Trophoblast cell (in vitro differentiated cells and primary cell): ENCODE data around the gene GARIN5A.

Experiments used
- DNase-seq, 2 donors: peaks; one replicate each; pipeline ENCODE4 v3.0.0-alpha.2; 2016
- H2AFZ ChIP-seq: 2 replicates; pipeline ENCODE4 v1.6.1; 2013; ENCODE audit warnings: low read length, moderate library complexity, mild to moderate bottlenecking; ENCODE audit not compliant: insufficient read depth, poor library complexity
- H2AK5ac ChIP-seq: 2 replicates; pipeline ENCODE4 v1.6.1; 2013; ENCODE audit warnings: mild to moderate bottlenecking, low read length
- H2BK120ac ChIP-seq: 2 replicates; pipeline ENCODE4 v1.6.1; 2013; ENCODE audit warnings: low read length, mild to moderate bottlenecking, moderate library complexity; ENCODE audit not compliant: insufficient read depth, poor library complexity
- H2BK12ac ChIP-seq: 2 replicates; pipeline ENCODE4 v1.6.1; 2013; ENCODE audit warnings: mild to moderate bottlenecking, low read length, moderate library complexity
- H2BK5ac ChIP-seq: 2 replicates; pipeline ENCODE4 v1.6.1; 2013; ENCODE audit warnings: low read length, low read depth, moderate library complexity, mild to moderate bottlenecking; ENCODE audit not compliant: poor library complexity
- H3K14ac ChIP-seq: 2 replicates; pipeline ENCODE4 v1.6.1; 2013; ENCODE audit warnings: mild to moderate bottlenecking, low read length
- H3K18ac ChIP-seq: 2 replicates; pipeline ENCODE4 v1.6.1; 2013; ENCODE audit warnings: mild to moderate bottlenecking, low read length
- H3K23ac ChIP-seq: 2 replicates; pipeline ENCODE4 v1.6.1; 2013; ENCODE audit warnings: low read length
- H3K27ac ChIP-seq: 2 replicates; pipeline ENCODE4 v1.5.1; 2013; ENCODE audit warnings: low read depth, mild to moderate bottlenecking, inconsistent platforms, low read length, moderate library complexity
- H3K27me3 ChIP-seq: 2 replicates; pipeline ENCODE4 v1.6.1; 2013; ENCODE audit warnings: inconsistent platforms, mild to moderate bottlenecking, low read length, moderate library complexity; ENCODE audit not compliant: insufficient read depth
- H3K36me3 ChIP-seq, 2 experiments: 1 replicate in 1 of 2; 2 replicates in 1 of 2; pipeline ENCODE4 v1.6.1; 2013; ENCODE audit warnings: low read length in 2 of 2, mild to moderate bottlenecking in 2 of 2, moderate library complexity in 1 of 2; ENCODE audit not compliant: insufficient read depth in 2 of 2, control insufficient read depth in 1 of 2
- H3K4ac ChIP-seq: 2 replicates; pipeline ENCODE4 v1.6.1; 2013; ENCODE audit warnings: low read depth, mild to moderate bottlenecking, low read length, moderate library complexity
- H3K4me1 ChIP-seq, 2 experiments: 1 replicate in 1 of 2; 2 replicates in 1 of 2; pipeline ENCODE4 v1.6.1; 2013; ENCODE audit warnings: low read length in 2 of 2, mild to moderate bottlenecking in 2 of 2, moderate library complexity in 1 of 2; ENCODE audit not compliant: insufficient read depth in 2 of 2, control insufficient read depth in 1 of 2
- H3K4me2 ChIP-seq: 2 replicates; pipeline ENCODE4 v1.6.1; 2013; ENCODE audit warnings: inconsistent platforms, mild to moderate bottlenecking, low read length, moderate library complexity
- H3K4me3 ChIP-seq: 2 replicates; pipeline ENCODE4 v1.5.1; 2013; ENCODE audit warnings: mild to moderate bottlenecking, low read depth, low read length, inconsistent platforms
- H3K79me1 ChIP-seq: one replicate; pipeline ENCODE4 v1.6.1; 2013; ENCODE audit warnings: low read length
- H3K79me2 ChIP-seq: 2 replicates; pipeline ENCODE4 v1.6.1; 2013; ENCODE audit warnings: low read length, mild to moderate bottlenecking; ENCODE audit not compliant: control insufficient read depth, insufficient read depth, poor library complexity
- H3K9ac ChIP-seq: 2 replicates; pipeline ENCODE4 v1.6.1; 2013; ENCODE audit warnings: mild to moderate bottlenecking, low read length
- H3K9me3 ChIP-seq: 2 replicates; pipeline ENCODE4 v1.6.1; 2013; ENCODE audit warnings: low read depth, mild to moderate bottlenecking, control low read depth, inconsistent platforms, low read length; ENCODE audit not compliant: insufficient read depth
- H4K12ac ChIP-seq: 2 replicates; pipeline ENCODE4 v1.6.1; 2013; ENCODE audit warnings: low read depth, mild to moderate bottlenecking, low read length, moderate library complexity
- H4K8ac ChIP-seq: 2 replicates; pipeline ENCODE4 v1.6.1; 2013; ENCODE audit warnings: low read depth, mild to moderate bottlenecking, low read length, moderate library complexity
- H4K91ac ChIP-seq: one replicate; pipeline ENCODE4 v1.6.1; 2013; ENCODE audit warnings: low read depth, mild to moderate bottlenecking, low read length, moderate library complexity
- WGBS: extraction: QIAGEN DNeasy Blood & Tissue Kit; methylation state at CpG from one replicate; pipeline ENCODE4 v1.1.7; 2013; ENCODE audit warnings: missing lambda C conversion rate; ENCODE audit not compliant: insufficient read length, insufficient coverage; ENCODE audit errors: extremely low coverage; 5-methylcytosine and 5-hydroxymethylcytosine counted together

GARIN5A gene

GRCh38 chr19:50465986-50466705 lies 10.5 kb downstream of the GARIN5A start:
- no peak overlapping the region for H3K14ac ChIP-seq
- H4K12ac ChIP-seq: peak overlapping the region; percentile 32
- H3K9ac ChIP-seq: no peak overlapping the region

GRCh38 chr19:50465000-50465399 lies 11.6 kb downstream of the GARIN5A start:
- H3K18ac ChIP-seq: no peak overlapping the region

More at GRCh38 chr19:50465986-50466705, 10.5 kb downstream of the GARIN5A start:
- H3K27ac ChIP-seq: no peak overlapping the region
- no peak overlapping the region for H4K91ac ChIP-seq
- no peak overlapping the region for H2BK5ac ChIP-seq
- peak overlapping the region; percentile 28 for H4K8ac ChIP-seq
- no CpG with 5 or more reads among the region's 29 CpGs for WGBS
- H3K79me2 ChIP-seq: no peaks in the 10 kb centered on the region
- H2BK12ac ChIP-seq: no peak overlapping the region
- peaks cover 0 to 6% of the 10 kb centered on the region in 2 experiments for H3K4me1 ChIP-seq
- H3K4me2 ChIP-seq: no peak overlapping the region
- peaks cover 2% of the 10 kb centered on the region for H3K9me3 ChIP-seq
- peak in 1 of 2 donors; percentile 31 for DNase-seq
- H2BK120ac ChIP-seq: no peak overlapping the region
- no peaks in the 10 kb centered on the region for H3K36me3 ChIP-seq
- H3K79me1 ChIP-seq: no peaks in the 10 kb centered on the region
- peak overlapping the region; percentile 23 for H2AFZ ChIP-seq
- no peak overlapping the region for H3K4me3 ChIP-seq
- no peak overlapping the region for H3K4ac ChIP-seq
- H2AK5ac ChIP-seq: peak overlapping the region; percentile 57
- no peak overlapping the region for H3K18ac ChIP-seq
- no peak overlapping the region for H3K23ac ChIP-seq
- H3K27me3 ChIP-seq: no peaks in the 10 kb centered on the region

GRCh38 chr19:50464348-50464747 lies 12.3 kb downstream of the GARIN5A start:
- no CpG with 5 or more reads among the region's 19 CpGs for WGBS
- no peak for DNase-seq

More at GRCh38 chr19:50465000-50465399, 11.6 kb downstream of the GARIN5A start:
- no peak overlapping the region for H3K9ac ChIP-seq
- no peak overlapping the region for H3K4ac ChIP-seq
- no peak overlapping the region for H3K27ac ChIP-seq
- H3K79me2 ChIP-seq: no peaks in the 10 kb centered on the region
- peaks cover 0 to 9% of the 10 kb centered on the region in 2 experiments for H3K4me1 ChIP-seq
- H2AFZ ChIP-seq: no peak overlapping the region
- H2BK12ac ChIP-seq: no peak overlapping the region
- H3K14ac ChIP-seq: no peak overlapping the region
- no peaks in the 10 kb centered on the region for H3K27me3 ChIP-seq
- no peak overlapping the region for H4K8ac ChIP-seq
- no peak overlapping the region for H4K91ac ChIP-seq
- no peak overlapping the region for H2BK120ac ChIP-seq
- no peaks in the 10 kb centered on the region for H3K36me3 ChIP-seq
- no peak overlapping the region for H2BK5ac ChIP-seq
- no peak overlapping the region for H2AK5ac ChIP-seq
- H3K79me1 ChIP-seq: no peaks in the 10 kb centered on the region
- no peak overlapping the region for H3K23ac ChIP-seq
- no peak overlapping the region for H3K4me3 ChIP-seq
- no peak overlapping the region for H4K12ac ChIP-seq
- DNase-seq: no peak
- WGBS: no CpG with 5 or more reads among the region's 13 CpGs
- no peak overlapping the region for H3K4me2 ChIP-seq
- peaks cover 2% of the 10 kb centered on the region for H3K9me3 ChIP-seq

GRCh38 chr19:50462970-50463369 lies 13.7 kb downstream of the GARIN5A start:
- Histone ChIP-seq H2BK12ac (no peak overlapping the region), H2BK5ac (no peak overlapping the region), H3K14ac (no peak overlapping the region), H2AK5ac (no peak overlapping the region), H2BK120ac (no peak overlapping the region), H3K27ac (no peak overlapping the region), H4K12ac (no peak overlapping the region), H3K18ac (no peak overlapping the region), H4K91ac (no peak overlapping the region), H3K4me2 (no peak overlapping the region), H3K27me3 (no peaks in the 10 kb centered on the region), H3K79me2 (no peaks in the 10 kb centered on the region), H4K8ac (no peak overlapping the region), H3K36me3 (no peaks in the 10 kb centered on the region), H3K4ac (no peak overlapping the region), H3K4me1 (peaks cover 0 to 10% of the 10 kb centered on the region in 2 experiments), H3K23ac (no peak overlapping the region), H3K79me1 (no peaks in the 10 kb centered on the region), H3K9ac (no peak overlapping the region), H2AFZ (no peak overlapping the region), H3K9me3 (peaks cover 3% of the 10 kb centered on the region), H3K4me3 (no peak overlapping the region)
- no peak for DNase-seq
- WGBS: no CpG with 5 or more reads among the region's 7 CpGs

More at GRCh38 chr19:50464348-50464747, 12.3 kb downstream of the GARIN5A start:
- no peak overlapping the region for H3K18ac ChIP-seq
- no peak overlapping the region for H4K91ac ChIP-seq
- no peaks in the 10 kb centered on the region for H3K79me2 ChIP-seq
- H3K23ac ChIP-seq: no peak overlapping the region
- no peak overlapping the region for H4K12ac ChIP-seq
- H3K79me1 ChIP-seq: no peaks in the 10 kb centered on the region
- no peak overlapping the region for H3K4ac ChIP-seq
- no peaks in the 10 kb centered on the region for H3K36me3 ChIP-seq
- no peak overlapping the region for H3K27ac ChIP-seq
- no peak overlapping the region for H3K9ac ChIP-seq
- H3K9me3 ChIP-seq: peaks cover 3% of the 10 kb centered on the region
- H3K4me1 ChIP-seq: peaks cover 0 to 10% of the 10 kb centered on the region in 2 experiments
- H2BK120ac ChIP-seq: no peak overlapping the region
- no peaks in the 10 kb centered on the region for H3K27me3 ChIP-seq
- H4K8ac ChIP-seq: no peak overlapping the region
- H3K4me3 ChIP-seq: no peak overlapping the region
- no peak overlapping the region for H2AFZ ChIP-seq
- H3K4me2 ChIP-seq: no peak overlapping the region
- H2BK12ac ChIP-seq: no peak overlapping the region
- no peak overlapping the region for H2AK5ac ChIP-seq
- no peak overlapping the region for H2BK5ac ChIP-seq
- no peak overlapping the region for H3K14ac ChIP-seq
